Smooth muscle cell (in vitro differentiated cells): ENCODE measurements around the gene GTF3C5. TPM values are rescaled to one million over a fixed set of nuclear protein-coding genes. Genes with fewer than 3 reads are reported as not detected.
A peak's percentile ranks its signal among the peaks of the same experiment; 100 is the strongest.

Source experiments
- microRNA-seq: library from miRNA; unstranded; fragments of <30 nt; microRNA quantifications from one replicate; pipeline ENCODE4, GENCODE V29; 2016; ENCODE audit warnings: borderline number of aligned reads
- polyA plus RNA-seq: library from polyadenylated mRNA; unstranded; fragments of >200 nt; fragmentation: Nextera tagmentation; extraction: Ambion mirVana; gene quantifications from 2 replicates; pipeline ENCODE4 v1.2.1, GENCODE V29; 2016
- small RNA-seq: library from RNA; depleted of rRNA; stranded (forward); fragments of <200 nt; gene quantifications from one replicate; pipeline ENCODE3, GENCODE V24; 2014
- total RNA-seq: library from RNA; depleted of rRNA; stranded (reverse); fragments of >200 nt; gene quantifications from 2 replicates; pipeline ENCODE4 v1.2.3, GENCODE V29; 2014

The GTF3C5 gene
- total and polyA plus RNA-seq, 2 experiments from 2014 or later, result 44.2 to 59.0 TPM

Small RNA genes within 50 kb of the gene (microRNA-seq; reads per million reads assigned to microRNA genes)
- gene MIR6877, result 13.4 reads per million, percentile 19 among the genes with 10 or more reads in this experiment

Small RNA genes within 50 kb of the gene (small RNA-seq; reads per million reads assigned to genes)
- not detected for gene MIR6877

Other genes starting within 250 kb of the GTF3C5 start
- 0.18 and 0.67 TPM in 2 replicates for gene AK8, start 152.7 kb upstream of the GTF3C5 start, total RNA-seq
- gene AK8, start 152.7 kb upstream of the GTF3C5 start, polyA plus RNA-seq, result 1.2 and 1.4 TPM in 2 replicates
- 0.99 and 2.4 TPM in 2 replicates for gene SPACA9, start 152.1 kb upstream of the GTF3C5 start, total RNA-seq
- gene SPACA9, start 152.1 kb upstream of the GTF3C5 start, polyA plus RNA-seq, result 6.8 and 8.9 TPM in 2 replicates
- 39.2 and 48.9 TPM in 2 replicates for gene TSC1, start 86.4 kb upstream of the GTF3C5 start, total RNA-seq
- 17.4 and 21.5 TPM in 2 replicates for gene TSC1, start 86.4 kb upstream of the GTF3C5 start, polyA plus RNA-seq
- gene GFI1B, start 52.3 kb upstream of the GTF3C5 start, total RNA-seq, result not detected in 2 replicates
- not detected in 2 replicates for gene GFI1B, start 52.3 kb upstream of the GTF3C5 start, polyA plus RNA-seq
- 0.04 and 0.18 TPM in 2 replicates for gene CEL, start 31.0 kb downstream of the GTF3C5 start, total RNA-seq
- 0.73 and 1.7 TPM in 2 replicates for gene CEL, start 31.0 kb downstream of the GTF3C5 start, polyA plus RNA-seq
- 27.8 and 28.5 TPM in 2 replicates for gene RALGDS, start 90.2 kb downstream of the GTF3C5 start, total RNA-seq
- 37.7 and 43.7 TPM in 2 replicates for gene RALGDS, start 90.2 kb downstream of the GTF3C5 start, polyA plus RNA-seq
- 8.2 and 11.3 TPM in 2 replicates for gene GBGT1, start 132.9 kb downstream of the GTF3C5 start, total RNA-seq
- 4.5 and 6.7 TPM in 2 replicates for gene GBGT1, start 132.9 kb downstream of the GTF3C5 start, polyA plus RNA-seq
- gene OBP2B, start 178.3 kb downstream of the GTF3C5 start, total RNA-seq, result not detected in 2 replicates
- gene OBP2B, start 178.3 kb downstream of the GTF3C5 start, polyA plus RNA-seq, result not detected in 2 replicates
- gene ABO, start 244.2 kb downstream of the GTF3C5 start, total RNA-seq, result 0.67 and 1.0 TPM in 2 replicates
- 0.37 and 2.1 TPM in 2 replicates for gene ABO, start 244.2 kb downstream of the GTF3C5 start, polyA plus RNA-seq